Measurements from ENCODE around the gene CELF2.

DNA sequence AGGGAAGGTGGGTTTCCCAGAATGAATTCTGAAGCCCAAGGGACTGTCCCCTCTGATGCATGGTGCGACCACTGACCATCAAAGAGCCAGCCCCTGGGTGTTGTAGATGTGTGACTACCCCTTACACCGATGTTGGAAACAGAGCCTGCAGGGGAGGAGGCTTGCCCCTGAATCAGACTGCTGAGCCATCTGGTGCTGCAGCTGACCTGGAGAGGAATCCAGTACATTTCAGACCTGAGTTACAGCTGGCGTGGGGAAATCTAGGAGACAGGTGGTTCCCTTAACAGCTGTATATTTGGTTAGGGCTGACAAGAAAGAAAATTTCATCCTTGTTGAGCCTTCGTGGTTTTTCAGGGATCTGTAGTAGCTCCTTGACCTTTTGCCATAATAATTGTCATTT lies 195.5 kb downstream of the CELF2 start:
- no peak for TF ChIP-seq CTCF (IDR thresholded peaks at IDR 0.05; ENCODE audit: insufficient read depth, low read length, poor library complexity, severe bottlenecking)
- TF ChIP-seq EZH2phosphoT487 (conservative IDR thresholded peaks at IDR 0.05; ENCODE audit: low read length), result no peak

Measured in SU-DHL-6 (cell line).